CD4-positive, alpha-beta T cell (primary cell): Measurements from ENCODE around the gene PLEKHA5. TPM values are rescaled to one million over a fixed set of nuclear protein-coding genes. Genes with fewer than 3 reads are reported as not detected.

Experiments used
- ATAC-seq: fragments of 200-7000 bp; cut with Tn5 transposase; one replicate; pipeline ENCODE4 v1.10.0; 2022; ENCODE audit warnings: mild to moderate bottlenecking; ENCODE audit not compliant: poor library complexity
- CTCF ChIA-PET: fragments of 350-600 bp; sonication (Branson Sonifier 250); formaldehyde crosslinking; loops from one replicate; lab custom pipeline; 2021; ENCODE audit warnings: antibody characterized with exemption, inconsistent platforms; lab: Charles Lee
- POLR2A ChIA-PET: fragments of 350-600 bp; sonication (Branson Sonifier 250); formaldehyde crosslinking; loops from one replicate; lab custom pipeline; 2021; ENCODE audit warnings: antibody characterized with exemption, inconsistent platforms; lab: Charles Lee
- DNase-seq, 14 experiments: peaks; one replicate each; pipeline ENCODE4 v3.0.0-alpha.2; 2013 to 2020; ENCODE audit warnings: mixed read lengths in 2 of 14
- H3K27ac ChIP-seq, 2 donors: one replicate each; pipeline versions ENCODE4 v1.5.1 to v1.7.0; 2013; ENCODE audit warnings: low read length in 2 of 2, low read depth in 1 of 2, mild to moderate bottlenecking in 1 of 2
- H3K27me3 ChIP-seq, 2 experiments: 1 replicate in 1 of 2; 2 replicates in 1 of 2; pipeline versions ENCODE4 v1.6.1 to v1.7.0; 2013; ENCODE audit warnings: low read length in 2 of 2, control low read depth in 1 of 2, mild to moderate bottlenecking in 1 of 2, moderate library complexity in 1 of 2; ENCODE audit not compliant: insufficient read depth in 2 of 2, control insufficient read depth in 1 of 2
- H3K36me3 ChIP-seq: one replicate; pipeline ENCODE4 v1.6.1; 2013; ENCODE audit warnings: low read length, control low read depth; ENCODE audit not compliant: insufficient read depth
- H3K4me1 ChIP-seq: one replicate; pipeline ENCODE4 v1.6.1; 2013; ENCODE audit warnings: low read length, control low read depth; ENCODE audit not compliant: insufficient read depth
- H3K4me3 ChIP-seq: one replicate; pipeline ENCODE4 v1.5.1; 2013; ENCODE audit warnings: mild to moderate bottlenecking, low read length, moderate library complexity
- H3K9me3 ChIP-seq, 2 experiments: 1 replicate in 1 of 2; 2 replicates in 1 of 2; pipeline versions ENCODE4 v1.6.1 to v1.7.0; 2013; ENCODE audit warnings: low read length in 2 of 2, mild to moderate bottlenecking in 2 of 2, control low read depth in 1 of 2, moderate library complexity in 1 of 2; ENCODE audit not compliant: control insufficient read depth in 1 of 2, insufficient read depth in 1 of 2
- H3K27ac Mint-ChIP-seq: one replicate; pipeline ENCODE4 v1.8.0; 2020; ENCODE audit warnings: mixed read lengths
- H3K27me3 Mint-ChIP-seq: one replicate; pipeline ENCODE4 v1.8.0; 2021; ENCODE audit warnings: mixed read lengths
- H3K36me3 Mint-ChIP-seq: one replicate; pipeline ENCODE4 v1.8.0; 2021; ENCODE audit warnings: low read depth, mixed read lengths
- H3K4me1 Mint-ChIP-seq: one replicate; pipeline ENCODE4 v1.8.0; 2021; ENCODE audit warnings: low read depth, mixed read lengths
- H3K4me3 Mint-ChIP-seq: one replicate; pipeline ENCODE4 v1.8.0; 2020; ENCODE audit warnings: mild to moderate bottlenecking, mixed read lengths
- H3K9me3 Mint-ChIP-seq: one replicate; pipeline ENCODE4 v1.8.0; 2020; ENCODE audit warnings: mixed read lengths
- intact Hi-C, 2 experiments: fragments of 100-400 bp; cut with DNase I in 1 of 2; cut with micrococcal nuclease in 1 of 2; formaldehyde crosslinking; loops; one replicate each; pipeline versions ENCODE4 v1.15.1 to v1.9.0; 2023 to 2025; cut with DNase I, micrococcal nuclease
- total RNA-seq, 174 experiments: library from RNA in 2 of 174; stranded (reverse) in 2 of 174; gene quantifications; one replicate each; pipeline ENCODE4 v1.2.3 and lab custom pipeline; 2021 to 2026
- TF ChIP-seq, protein P1 (sequence below): fragments of 200-600 bp; IDR thresholded peaks from one replicate; pipeline ENCODE4 v1.8.0; 2022; ENCODE audit warnings: antibody characterized with exemption, mild to moderate bottlenecking

Gene PLEKHA5
- total RNA-seq, 2 experiments from 2014 or later: 4.5 to 5.4 TPM

DNA sequence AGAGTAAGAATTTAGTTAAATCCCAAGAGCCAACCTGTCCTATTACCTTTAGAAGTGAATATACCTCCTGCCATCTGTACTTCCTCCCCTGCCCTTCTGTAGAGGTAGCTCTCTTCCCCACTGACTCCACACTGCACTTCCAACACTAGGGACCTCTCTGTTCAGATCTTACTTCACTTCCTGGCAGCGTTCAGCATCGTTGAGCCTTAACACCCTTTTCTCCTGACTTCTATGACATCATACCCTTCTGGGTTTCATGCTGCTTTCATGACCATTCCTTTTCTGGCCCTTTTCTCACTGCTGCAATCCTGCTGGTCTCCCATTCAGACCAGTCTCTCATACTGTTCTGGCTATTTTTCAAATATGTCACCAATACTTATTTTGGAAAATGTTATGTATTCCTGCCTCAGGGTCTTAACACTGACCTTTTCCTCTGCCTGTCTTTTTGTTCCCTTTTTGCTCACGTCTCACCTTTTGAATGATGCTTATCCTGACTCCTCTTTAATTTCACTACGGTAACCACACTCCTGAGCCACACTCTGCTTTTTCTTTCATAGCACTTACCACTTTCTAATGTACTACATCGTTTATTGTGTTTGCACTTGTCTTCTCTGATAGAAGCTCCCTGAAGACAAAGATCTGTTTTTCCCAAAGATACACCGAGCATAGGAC lies 67.6 kb downstream of the PLEKHA5 start:
- intact Hi-C loops: no loop called here
- CTCF ChIA-PET: no interaction called here
- TF ChIP-seq, protein P1, sequence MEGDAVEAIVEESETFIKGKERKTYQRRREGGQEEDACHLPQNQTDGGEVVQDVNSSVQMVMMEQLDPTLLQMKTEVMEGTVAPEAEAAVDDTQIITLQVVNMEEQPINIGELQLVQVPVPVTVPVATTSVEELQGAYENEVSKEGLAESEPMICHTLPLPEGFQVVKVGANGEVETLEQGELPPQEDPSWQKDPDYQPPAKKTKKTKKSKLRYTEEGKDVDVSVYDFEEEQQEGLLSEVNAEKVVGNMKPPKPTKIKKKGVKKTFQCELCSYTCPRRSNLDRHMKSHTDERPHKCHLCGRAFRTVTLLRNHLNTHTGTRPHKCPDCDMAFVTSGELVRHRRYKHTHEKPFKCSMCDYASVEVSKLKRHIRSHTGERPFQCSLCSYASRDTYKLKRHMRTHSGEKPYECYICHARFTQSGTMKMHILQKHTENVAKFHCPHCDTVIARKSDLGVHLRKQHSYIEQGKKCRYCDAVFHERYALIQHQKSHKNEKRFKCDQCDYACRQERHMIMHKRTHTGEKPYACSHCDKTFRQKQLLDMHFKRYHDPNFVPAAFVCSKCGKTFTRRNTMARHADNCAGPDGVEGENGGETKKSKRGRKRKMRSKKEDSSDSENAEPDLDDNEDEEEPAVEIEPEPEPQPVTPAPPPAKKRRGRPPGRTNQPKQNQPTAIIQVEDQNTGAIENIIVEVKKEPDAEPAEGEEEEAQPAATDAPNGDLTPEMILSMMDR: no peak

DNA sequence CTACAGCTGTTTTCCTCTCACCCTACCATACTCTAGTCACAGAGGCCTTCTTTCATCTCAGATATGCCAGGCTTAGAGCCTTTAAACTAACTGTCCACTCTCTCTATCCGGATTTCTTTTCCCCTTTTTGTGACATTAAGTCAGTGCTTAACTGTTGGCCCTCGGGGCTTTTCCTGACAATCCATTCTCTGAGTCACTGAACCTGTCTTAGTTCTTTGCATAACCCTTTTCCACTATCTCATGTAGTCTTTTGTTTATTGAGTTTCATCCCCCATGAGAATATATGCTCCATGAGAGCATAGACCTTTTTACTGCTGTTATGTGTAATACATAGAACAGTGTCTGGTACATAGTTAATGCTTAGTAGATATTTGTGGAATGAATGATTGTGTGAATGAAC lies 68.7 kb downstream of the PLEKHA5 start:
- H3K4me1 Mint-ChIP-seq: no peaks in the 10 kb centered on the region
- H3K27me3 Mint-ChIP-seq: no peaks in the 10 kb centered on the region
- CTCF ChIA-PET: no interaction called here
- intact Hi-C loops: no loop called here
- no peak overlapping the region for H3K27ac Mint-ChIP-seq
- POLR2A ChIA-PET: no interaction called here
- no peak overlapping the region for H3K4me3 Mint-ChIP-seq
- no peaks in the 10 kb centered on the region for H3K36me3 Mint-ChIP-seq
- Histone ChIP-seq H3K36me3 (no peaks in the 10 kb centered on the region), H3K27ac (no peak overlapping the region), H3K4me1 (no peaks in the 10 kb centered on the region), H3K27me3 (no peaks in the 10 kb centered on the region), H3K9me3 (no peaks in the 10 kb centered on the region), H3K4me3 (no peak overlapping the region)
- ATAC-seq (no peak), DNase-seq (no peak)
- H3K9me3 Mint-ChIP-seq: no peaks in the 10 kb centered on the region
- TF ChIP-seq, protein P1: no peak

More for the DNA sequence above, 67.6 kb downstream of the PLEKHA5 start:
- Mint-ChIP-seq H3K4me1 (no peaks in the 10 kb centered on the region), H3K4me3 (no peak overlapping the region), H3K36me3 (no peaks in the 10 kb centered on the region), H3K9me3 (no peaks in the 10 kb centered on the region), H3K27ac (no peak overlapping the region), H3K27me3 (no peaks in the 10 kb centered on the region)
- H3K4me3 ChIP-seq: no peak overlapping the region
- POLR2A ChIA-PET: no interaction called here
- H3K4me1 ChIP-seq: no peaks in the 10 kb centered on the region
- H3K9me3 ChIP-seq: no peaks in the 10 kb centered on the region
- ATAC-seq (no peak), DNase-seq (no peak)
- no peak overlapping the region for H3K27ac ChIP-seq
- no peaks in the 10 kb centered on the region for H3K27me3 ChIP-seq
- no peaks in the 10 kb centered on the region for H3K36me3 ChIP-seq

DNA sequence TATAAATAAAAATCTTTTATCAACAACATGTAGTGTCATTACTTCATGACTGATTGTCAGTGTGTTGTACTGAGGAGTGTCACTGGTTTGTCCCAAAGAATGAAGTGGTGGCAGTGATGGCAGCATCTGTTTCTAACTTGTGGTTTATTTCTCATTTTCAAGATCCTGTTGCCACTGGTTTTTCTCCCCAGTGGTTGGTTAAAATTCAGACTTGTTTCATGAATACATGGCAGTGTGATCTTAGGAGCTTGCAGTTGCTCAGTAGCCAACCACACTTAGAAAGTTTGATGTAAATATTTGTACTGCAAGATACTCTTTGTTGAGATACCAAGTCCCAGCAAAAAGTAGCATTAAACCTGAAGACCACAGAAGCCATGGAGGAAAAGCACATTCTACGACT lies 69.8 kb downstream of the PLEKHA5 start:
- H3K36me3 ChIP-seq: no peaks in the 10 kb centered on the region

More for the DNA sequence above, 69.8 kb downstream of the PLEKHA5 start:
- ATAC-seq: no peak
- ChIA-PET POLR2A (interaction anchor here (0.7 kb wide), 1 partner anchor 62 kb away, joined by 3 read pairs; no protein-coding TSS in a partner anchor), CTCF (interaction anchor here (1.5 kb wide), 1 partner anchor 9 kb away, joined by 4 read pairs; no protein-coding TSS in a partner anchor)
- Histone ChIP-seq H3K4me3 (no peak overlapping the region), H3K27ac (no peak overlapping the region), H3K9me3 (no peaks in the 10 kb centered on the region), H3K4me1 (no peaks in the 10 kb centered on the region), H3K27me3 (no peaks in the 10 kb centered on the region)
- no peak overlapping the region for H3K27ac Mint-ChIP-seq
- no peak overlapping the region for H3K4me3 Mint-ChIP-seq
- TF ChIP-seq, protein P1: no peak
- H3K9me3 Mint-ChIP-seq: no peaks in the 10 kb centered on the region
- H3K27me3 Mint-ChIP-seq: no peaks in the 10 kb centered on the region
- intact Hi-C loops: no loop called here
- H3K36me3 Mint-ChIP-seq: no peaks in the 10 kb centered on the region
- no peak for DNase-seq
- no peaks in the 10 kb centered on the region for H3K4me1 Mint-ChIP-seq
